Measurements from ENCODE around the gene PPFIA2.

Gene PPFIA2

GRCh38 chr12:81231574-81232368, 527.4 kb downstream of the PPFIA2 start:
- no peak for TF ChIP-seq CTCF (IDR thresholded peaks at IDR 0.05; ENCODE audit: unreplicated experiment in 3 of 3)
- no peaks in the 10 kb centered on the region for H3K27me3 Mint-ChIP-seq (ENCODE audit: low read depth)
- H3K36me3 Mint-ChIP-seq (ENCODE audit: low read depth) = peaks cover 4% of the 10 kb centered on the region
- no peaks in the 10 kb centered on the region for H3K9me3 Mint-ChIP-seq
- H3K4me3 Mint-ChIP-seq = no peak overlapping the region
- peak overlapping the region; percentile 21 to 77 (median 52) for H3K27ac Mint-ChIP-seq
- peaks cover 13% of the 10 kb centered on the region for H3K4me1 Mint-ChIP-seq

- Mint-ChIP-seq H3K36me3 (ENCODE audit: low read depth) (no peaks in the 10 kb centered on the region), H3K9me3 (no peaks in the 10 kb centered on the region), H3K4me1 (peaks cover 13% of the 10 kb centered on the region), H3K4me3 (no peak overlapping the region), H3K27me3 (ENCODE audit: low read depth) (no peaks in the 10 kb centered on the region), H3K27ac (peak overlapping the region; percentile 21 to 77 (median 52))
- TF ChIP-seq CTCF (IDR thresholded peaks at IDR 0.05; ENCODE audit: unreplicated experiment in 3 of 3) = no peak
Measured at GRCh38 chr12:81229759-81230158, 529.4 kb downstream of the PPFIA2 start.

GRCh38 chr12:81224626-81225025, 534.5 kb downstream of the PPFIA2 start:
- H3K4me1 Mint-ChIP-seq = peaks cover 3% of the 10 kb centered on the region
- no peaks in the 10 kb centered on the region for H3K9me3 Mint-ChIP-seq
- peaks cover 4% of the 10 kb centered on the region for H3K36me3 Mint-ChIP-seq (ENCODE audit: low read depth)
- no peak overlapping the region for H3K4me3 Mint-ChIP-seq
- no peak overlapping the region for H3K27ac Mint-ChIP-seq
- no peak for TF ChIP-seq CTCF (IDR thresholded peaks at IDR 0.05; ENCODE audit: unreplicated experiment in 3 of 3)
- no peaks in the 10 kb centered on the region for H3K27me3 Mint-ChIP-seq (ENCODE audit: low read depth)

- H3K4me3 Mint-ChIP-seq = no peak overlapping the region
- peaks cover 4% of the 10 kb centered on the region for H3K36me3 Mint-ChIP-seq (ENCODE audit: low read depth)
- H3K9me3 Mint-ChIP-seq = no peaks in the 10 kb centered on the region
- no peaks in the 10 kb centered on the region for H3K27me3 Mint-ChIP-seq (ENCODE audit: low read depth)
- peaks cover 3% of the 10 kb centered on the region for H3K4me1 Mint-ChIP-seq
- no peak for TF ChIP-seq CTCF (IDR thresholded peaks at IDR 0.05; ENCODE audit: unreplicated experiment in 3 of 3)
- H3K27ac Mint-ChIP-seq = peak overlapping the region in 2 of 3 experiments; percentile 32 to 82
Measured at GRCh38 chr12:81222846-81223592, 536.1 kb downstream of the PPFIA2 start.

GRCh38 chr12:81221681-81222080, 537.5 kb downstream of the PPFIA2 start:
- peaks cover 4% of the 10 kb centered on the region for H3K36me3 Mint-ChIP-seq (ENCODE audit: low read depth)
- no peak overlapping the region for H3K4me3 Mint-ChIP-seq
- peak overlapping the region in 1 of 3 experiments; percentile 72 for H3K27ac Mint-ChIP-seq
- H3K27me3 Mint-ChIP-seq (ENCODE audit: low read depth) = no peaks in the 10 kb centered on the region
- no peaks in the 10 kb centered on the region for H3K9me3 Mint-ChIP-seq
- TF ChIP-seq CTCF (IDR thresholded peaks at IDR 0.05; ENCODE audit: unreplicated experiment in 3 of 3) = no peak
- H3K4me1 Mint-ChIP-seq = peaks cover 3% of the 10 kb centered on the region

All from nephron (organoid).